ENCODE data around the gene NUDT21.

- no peak for TF ChIP-seq POLR2A (IDR thresholded peaks at IDR 0.05; ENCODE audit: low read depth, low read length)
- no peak for TF ChIP-seq POLR2AphosphoS5 (IDR thresholded peaks at IDR 0.05; ENCODE audit: low read depth, low read length)
Measured at GRCh38 chr16:56408379-56409098, 42.6 kb downstream of the NUDT21 start.

Data from GM12892 (cell line).